ENCODE data around the gene ZNHIT1.

Gene ZNHIT1

DNA sequence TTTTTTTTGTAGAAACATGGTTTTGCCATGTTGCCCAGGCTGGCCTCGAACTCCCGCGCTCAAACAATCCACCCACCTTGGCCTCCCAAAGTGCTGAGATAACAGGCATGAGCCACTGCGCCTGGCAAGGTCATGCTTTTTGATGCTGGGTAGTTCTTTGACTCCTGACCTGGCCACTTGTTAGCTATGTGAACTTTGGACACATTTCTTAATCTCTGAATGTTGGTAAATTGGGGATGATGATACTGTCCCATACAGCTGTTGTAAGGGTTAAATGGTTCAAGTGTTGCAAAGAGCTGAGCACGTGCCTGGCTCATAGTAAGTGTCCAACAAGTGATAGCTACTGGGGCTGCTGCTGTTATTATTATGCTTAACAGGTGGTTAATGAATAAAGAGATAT is 2.3 kb downstream of the ZNHIT1 start:
- no peak for DNase-seq

GRCh38 chr7:101222275-101222830 is 4.4 kb downstream of the ZNHIT1 start:
- DNase-seq: no peak

DNA sequence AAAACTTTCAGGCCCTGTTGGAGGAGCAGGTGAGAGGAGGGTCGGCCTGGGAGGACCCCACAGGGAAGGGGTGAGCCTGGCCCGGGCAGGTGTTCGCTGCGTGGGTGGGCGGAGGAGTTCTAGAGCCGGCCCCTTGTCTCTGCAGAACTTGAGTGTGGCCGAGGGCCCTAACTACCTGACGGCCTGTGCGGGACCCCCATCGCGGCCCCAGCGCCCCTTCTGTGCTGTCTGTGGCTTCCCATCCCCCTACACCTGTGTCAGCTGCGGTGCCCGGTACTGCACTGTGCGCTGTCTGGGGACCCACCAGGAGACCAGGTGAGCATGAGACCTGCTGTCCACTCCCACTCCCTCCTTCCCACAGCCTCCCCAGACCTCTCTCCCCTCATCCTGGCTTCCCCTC is 5.6 kb downstream of the ZNHIT1 start:
- DNase-seq: no peak

GRCh38 chr7:101225650-101226049 is 7.7 kb downstream of the ZNHIT1 start:
- no peak for DNase-seq

GRCh38 chr7:101226721-101227120 is 8.8 kb downstream of the ZNHIT1 start:
- DNase-seq: no peak

GRCh38 chr7:101231644-101232043 is 13.7 kb downstream of the ZNHIT1 start:
- no peak for DNase-seq

- DNase-seq: no peak
These were observed 14.3 kb downstream of the ZNHIT1 start for GRCh38 chr7:101232141-101232850.

DNA sequence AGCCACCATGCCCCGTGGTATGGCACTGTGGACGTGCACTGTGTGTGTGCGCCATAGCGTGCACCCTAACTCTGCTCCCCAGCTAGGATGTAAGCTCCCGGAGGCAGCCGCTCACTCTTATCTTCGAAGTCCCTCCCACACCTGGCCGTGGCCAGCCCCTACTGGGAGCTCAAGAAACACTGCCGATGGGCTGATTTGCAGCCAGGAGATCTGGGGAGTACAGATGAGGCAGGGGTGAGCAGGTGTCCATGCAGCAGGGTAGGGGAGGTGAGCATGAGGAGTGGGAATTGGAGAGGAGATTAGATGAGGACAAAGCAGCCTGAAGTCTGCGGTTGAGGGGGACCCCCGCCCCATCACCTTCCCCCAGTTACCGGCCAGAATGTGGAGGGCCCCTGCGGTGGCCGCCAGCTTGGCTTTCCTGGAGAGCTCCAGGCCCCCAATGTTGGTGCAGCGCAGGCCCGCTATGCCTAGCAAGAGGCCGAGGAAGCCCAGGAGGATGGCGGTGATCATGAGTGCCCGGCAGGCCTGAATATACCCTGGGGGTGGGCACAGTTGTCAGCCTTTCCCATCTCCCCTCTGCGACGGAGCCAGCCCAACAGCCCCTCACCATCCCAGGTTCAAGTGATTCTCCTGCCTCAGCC is 16.1 kb downstream of the ZNHIT1 start:
- DNase-seq: no peak

DNA sequence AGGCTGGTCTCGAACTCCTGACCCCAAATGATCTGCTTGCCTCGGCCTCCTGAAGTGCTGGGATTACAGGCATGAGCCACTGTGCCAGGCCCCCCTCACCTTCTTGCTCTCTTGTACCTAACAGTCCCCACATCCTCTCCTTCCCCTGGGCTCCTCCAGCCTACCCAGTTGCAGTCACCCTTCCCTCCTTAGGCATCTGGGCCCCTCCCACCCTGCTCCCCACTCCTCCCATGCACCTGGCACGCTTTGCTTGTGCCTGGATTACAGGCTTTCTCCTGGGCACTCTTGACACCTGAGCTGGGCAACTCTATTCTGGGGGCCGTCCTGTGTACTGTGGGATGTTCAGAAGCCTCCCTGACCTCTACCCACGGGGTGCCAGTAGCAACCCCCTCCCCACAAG is 16.7 kb downstream of the ZNHIT1 start:
- DNase-seq: no peak

DNA sequence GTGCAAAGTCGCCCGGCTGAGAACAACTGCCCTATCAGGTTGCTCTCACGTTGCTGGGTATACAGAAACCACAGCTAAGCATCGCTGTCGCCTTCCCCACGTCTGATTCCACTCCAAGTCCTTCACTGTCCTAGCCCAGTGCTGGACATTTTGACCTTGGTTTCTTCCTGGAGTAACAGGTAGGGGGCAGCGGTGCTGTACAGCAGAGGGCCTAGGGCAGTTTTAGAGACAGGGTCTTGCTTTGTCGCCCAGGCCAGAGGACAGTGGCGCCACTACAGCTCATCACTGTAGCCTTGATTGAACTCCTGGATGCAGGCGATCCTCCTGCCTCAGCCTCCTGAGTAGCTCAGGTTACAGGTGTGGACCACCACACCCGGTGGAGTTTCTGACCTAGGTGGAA is 17.1 kb downstream of the ZNHIT1 start:
- no peak for DNase-seq

DNA sequence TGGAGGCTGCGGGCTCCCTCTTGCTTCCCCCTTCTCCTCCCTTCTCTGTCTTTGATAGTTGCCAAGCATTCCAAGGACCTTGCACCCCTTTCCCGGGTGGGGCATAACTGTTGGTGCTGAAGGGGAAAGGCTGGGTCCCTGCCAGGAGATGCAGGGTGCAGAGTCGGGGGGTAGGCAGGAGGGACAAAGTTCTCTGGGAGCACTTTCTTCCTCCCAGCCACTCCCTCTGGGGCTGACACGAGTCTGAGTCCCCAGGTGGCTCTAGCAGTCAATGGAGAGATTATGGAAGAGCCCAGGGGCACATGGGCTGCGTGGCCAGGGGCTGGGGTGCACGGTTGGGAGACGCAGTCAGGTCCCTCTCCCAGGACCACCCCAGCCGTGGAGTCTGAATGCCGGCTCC is 17.6 kb downstream of the ZNHIT1 start:
- no peak for DNase-seq

GRCh38 chr7:101236292-101236835 is 18.4 kb downstream of the ZNHIT1 start:
- DNase-seq: no peak

DNA sequence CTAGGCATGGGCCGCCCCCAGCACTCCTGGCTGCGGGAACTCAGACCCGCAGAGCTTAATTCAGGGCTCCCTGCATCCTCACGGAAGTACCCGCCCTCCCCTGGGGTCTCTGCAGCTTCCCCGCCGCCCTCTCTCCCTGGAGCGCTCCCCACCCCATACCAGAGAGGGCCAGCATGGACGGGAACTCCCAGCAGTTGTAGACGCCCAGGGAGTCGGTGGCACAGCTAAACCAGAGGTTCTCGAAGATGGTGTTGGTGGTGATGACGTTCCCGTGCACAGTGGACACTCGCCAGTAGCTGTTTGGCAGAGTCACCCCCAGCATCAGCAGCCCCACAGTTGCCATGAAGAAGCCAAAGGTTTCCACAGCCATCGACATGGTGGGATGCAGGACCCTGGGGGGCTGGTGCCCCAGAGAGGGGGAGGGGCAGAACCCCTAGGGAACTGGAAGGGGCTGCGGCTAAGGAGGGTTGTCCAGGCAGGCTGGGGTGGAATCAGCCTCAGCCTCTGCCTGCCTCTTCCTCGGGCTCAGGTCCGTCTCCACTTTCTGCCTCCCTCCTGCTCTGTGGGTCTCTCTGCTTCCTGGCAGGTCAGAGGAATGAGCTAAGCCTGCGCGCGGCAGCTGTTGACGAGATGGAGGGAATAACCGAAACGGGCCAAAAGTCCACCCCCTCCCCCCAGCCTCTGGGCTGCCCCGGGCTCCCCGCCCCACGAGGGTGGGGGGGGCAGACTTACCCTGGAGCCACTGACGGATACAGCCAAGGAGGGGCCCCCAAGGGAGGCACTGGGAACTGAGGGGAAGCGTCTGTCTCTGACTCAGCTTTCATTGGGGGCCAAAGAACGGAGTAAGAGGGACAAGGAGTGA is 19.5 kb downstream of the ZNHIT1 start, which contains the start of gene CLDN15:
TSS of gene CLDN15 (minus strand) at position 597 of the 862 bp plus-strand sequence. CDS start at position 376, 221 bp downstream.
- DNase-seq: peak; percentile 75

DNA sequence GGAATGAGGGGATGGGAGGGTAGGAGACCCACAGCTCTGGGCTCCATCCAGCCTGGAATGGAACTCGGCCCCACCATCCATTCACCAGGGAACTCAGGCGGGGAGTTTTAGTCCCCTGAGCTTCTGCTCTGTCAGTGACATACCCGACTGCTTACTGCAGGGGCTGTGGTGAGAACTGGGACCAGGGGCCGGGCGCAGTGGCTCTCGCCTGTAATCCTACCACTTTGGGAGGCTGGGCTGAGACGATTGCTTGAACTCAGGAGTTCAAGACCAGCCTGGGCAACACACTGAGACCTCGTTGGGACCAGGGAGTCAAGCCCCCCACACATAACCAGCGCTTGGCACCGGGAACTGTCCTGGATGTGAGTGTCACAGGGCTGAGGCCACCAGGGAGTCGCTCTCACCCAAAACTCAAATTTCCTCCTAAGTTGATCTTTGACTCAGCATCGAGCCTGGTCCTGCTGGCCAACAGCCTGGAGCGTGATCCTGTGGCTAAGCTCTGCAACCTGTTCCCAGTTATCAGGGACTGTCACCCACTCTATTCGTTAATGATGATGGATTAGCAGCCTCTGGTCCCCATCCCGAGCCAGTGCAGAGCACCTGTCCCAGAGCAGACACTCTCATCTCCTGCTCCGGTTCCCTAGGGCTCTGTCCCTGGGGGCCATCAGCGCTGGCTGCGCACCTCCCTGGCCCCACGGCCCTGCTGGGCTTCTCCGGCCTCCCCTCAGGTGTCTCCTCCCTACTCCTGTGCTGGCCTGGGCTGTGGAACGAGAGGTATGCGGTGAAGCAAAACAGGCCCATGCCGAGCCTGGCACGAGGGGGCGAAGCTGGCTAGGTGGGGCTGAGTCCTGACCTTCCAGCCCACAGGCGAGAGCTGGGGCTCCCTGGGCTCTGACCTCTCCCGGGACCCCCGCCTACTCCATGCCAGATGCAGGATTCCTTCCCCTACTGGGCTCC is 20.5 kb downstream of the ZNHIT1 start:
- no peak for DNase-seq

DNA sequence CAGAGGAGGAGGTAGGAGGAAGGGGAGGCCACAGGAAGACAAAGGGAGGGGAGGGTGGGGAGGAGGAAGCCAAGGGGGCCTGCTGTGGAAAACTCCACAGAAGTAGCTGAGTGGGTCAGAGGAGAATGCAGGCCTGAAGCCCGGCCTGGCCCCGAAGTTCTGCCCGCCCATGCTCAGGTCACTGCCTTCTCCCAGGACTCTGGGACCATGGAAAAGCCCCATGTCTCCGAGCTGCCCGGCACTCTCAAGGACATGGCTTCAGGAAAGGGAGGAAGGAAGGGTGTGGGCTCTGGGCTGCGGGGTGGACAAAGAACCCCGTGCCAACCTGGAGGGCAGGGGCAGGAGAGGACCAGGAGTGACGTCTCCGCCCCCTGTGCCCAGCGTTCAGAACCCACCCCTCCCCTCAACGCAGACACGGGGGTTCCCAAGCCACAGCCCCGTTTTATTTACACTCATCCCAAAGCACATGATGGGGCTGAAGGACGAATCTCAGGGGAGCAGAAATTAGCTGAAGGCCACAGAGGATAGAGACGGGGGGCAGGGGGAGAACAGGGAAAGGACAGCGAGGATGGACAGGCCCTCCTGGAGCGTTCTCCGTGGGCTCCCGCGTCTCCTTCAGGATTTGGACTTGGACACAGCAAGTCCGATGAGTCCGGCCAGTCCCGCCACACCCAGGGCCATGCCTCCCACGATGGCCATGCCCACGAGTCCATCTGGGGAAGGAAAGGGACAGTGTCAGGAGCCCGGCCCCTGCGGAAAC is 21.4 kb downstream of the ZNHIT1 start:
- DNase-seq: no peak

DNA sequence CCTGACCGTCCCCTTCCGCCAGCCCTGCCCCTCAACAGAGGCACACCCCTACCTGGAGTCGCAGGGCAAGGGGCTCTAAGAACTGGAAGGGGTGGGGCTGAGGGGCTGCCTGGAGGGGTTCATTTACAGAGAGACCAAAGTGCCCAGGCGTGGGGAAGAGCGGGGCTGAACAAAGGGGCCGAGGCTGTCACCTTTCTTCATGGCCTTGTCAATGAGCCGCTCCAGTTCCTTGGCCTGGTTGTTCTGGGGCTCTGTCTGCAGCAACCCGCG is 21.9 kb downstream of the ZNHIT1 start:
- DNase-seq: no peak

- no peak for DNase-seq
These were observed 22.5 kb downstream of the ZNHIT1 start for GRCh38 chr7:101240226-101241014.

DNA sequence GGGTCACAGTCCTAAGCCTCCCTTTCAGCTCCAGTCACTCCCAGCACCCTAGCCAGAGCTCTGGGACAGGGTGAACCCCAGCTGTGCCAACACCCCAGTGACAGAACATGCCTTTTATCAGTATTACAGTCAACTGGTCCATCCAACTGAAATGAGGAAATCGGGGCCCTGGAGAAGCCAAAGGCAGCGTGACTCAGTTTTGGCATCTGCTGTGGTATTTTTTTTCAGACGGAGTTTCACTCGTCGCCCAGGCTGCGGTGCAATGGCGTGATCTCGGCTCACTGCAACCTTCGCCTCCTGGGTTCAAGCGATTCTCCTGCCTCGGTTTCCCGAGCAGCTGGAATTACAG is 23.0 kb downstream of the ZNHIT1 start:
- DNase-seq: no peak

DNA sequence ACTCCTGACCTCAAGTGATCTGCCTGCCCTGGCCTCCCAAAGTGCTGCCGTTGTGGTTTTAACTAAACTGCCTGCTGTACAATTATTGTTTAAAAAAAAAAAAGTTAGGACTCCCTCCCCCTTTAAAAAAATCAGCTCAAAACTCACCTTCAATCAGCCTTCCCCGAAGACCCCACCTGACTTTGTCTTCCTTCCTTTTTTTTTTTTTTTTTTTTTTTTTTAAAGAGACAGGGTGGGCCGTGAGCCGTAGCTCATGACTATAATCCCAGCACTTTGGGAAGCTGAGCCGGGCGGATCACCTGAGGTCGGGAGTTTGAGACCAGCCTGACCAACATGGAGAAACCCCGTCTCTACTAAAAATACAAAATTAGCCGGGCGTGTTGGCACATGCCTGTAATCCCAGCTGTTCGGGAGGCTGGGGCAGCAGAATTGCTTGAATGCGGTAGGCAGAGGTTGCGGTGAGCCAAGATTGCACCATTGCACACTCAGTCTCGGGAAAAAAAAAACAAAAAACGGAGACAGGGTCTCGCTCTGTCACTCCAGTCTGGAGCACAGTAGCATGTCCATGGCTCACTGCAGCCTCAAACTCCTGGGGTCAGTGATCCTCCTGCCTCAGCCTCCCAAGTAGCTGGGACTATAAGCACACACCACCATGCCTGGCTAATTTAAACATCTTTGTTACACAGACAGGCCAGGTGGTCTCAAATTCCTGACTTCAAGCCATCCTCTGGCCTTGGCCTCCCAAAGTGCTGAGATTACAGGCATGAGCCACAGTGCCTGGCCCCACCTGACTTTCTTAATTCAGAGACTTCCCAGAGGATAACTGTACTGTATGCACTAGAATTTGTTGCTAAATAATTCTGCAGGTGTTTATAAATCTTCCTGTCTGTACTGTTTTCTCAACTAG is 23.7 kb downstream of the ZNHIT1 start:
- no peak for DNase-seq

Measured in T1000 (cell line).